ENCODE data around the gene MAB21L4.

The MAB21L4 gene

GRCh38 chr2:240875228-240876034, 20.5 kb downstream of the MAB21L4 start:
- no peak for DNase-seq

- DNase-seq = no peak
Measured at GRCh38 chr2:240874715-240875227, 21.2 kb downstream of the MAB21L4 start.

- no peak for DNase-seq
Measured at GRCh38 chr2:240873805-240874714, 21.9 kb downstream of the MAB21L4 start.

DNA sequence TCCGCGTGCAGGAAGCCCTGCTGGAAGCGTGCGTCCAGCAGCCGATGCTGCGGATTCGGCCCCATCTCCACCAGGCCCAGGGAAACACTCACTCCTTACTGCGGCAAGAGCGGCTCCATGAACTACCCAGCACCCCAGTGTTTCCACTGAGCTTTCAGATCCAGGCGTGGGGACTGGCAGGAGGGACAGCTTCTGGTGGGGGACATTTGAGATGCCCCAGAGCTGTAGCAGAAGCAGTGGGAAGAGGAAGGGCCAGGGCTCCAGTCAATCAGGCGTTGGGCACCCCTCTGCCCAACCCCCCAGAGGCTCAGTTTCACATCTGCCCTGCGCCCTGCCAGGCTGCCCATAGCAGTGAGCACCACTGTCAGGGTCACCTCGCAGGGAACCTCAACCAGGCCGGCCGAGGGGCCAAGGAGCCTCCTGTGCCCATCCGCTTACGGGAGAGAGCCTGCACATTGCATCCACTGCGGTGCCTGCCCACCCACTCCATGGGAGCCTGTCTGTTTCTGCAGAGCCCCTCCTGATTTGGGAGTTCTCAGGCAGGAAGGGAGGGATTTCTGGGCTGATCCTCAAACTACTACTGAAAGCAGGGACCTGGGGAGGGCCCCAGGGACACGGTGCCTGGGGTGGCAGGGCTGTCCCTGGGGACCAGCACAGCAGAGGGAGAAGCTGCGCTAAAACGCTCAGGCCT, 22.7 kb downstream of the MAB21L4 start:
- no peak for DNase-seq

- no peak for DNase-seq
Measured at GRCh38 chr2:240872317-240873097, 23.4 kb downstream of the MAB21L4 start.

DNA sequence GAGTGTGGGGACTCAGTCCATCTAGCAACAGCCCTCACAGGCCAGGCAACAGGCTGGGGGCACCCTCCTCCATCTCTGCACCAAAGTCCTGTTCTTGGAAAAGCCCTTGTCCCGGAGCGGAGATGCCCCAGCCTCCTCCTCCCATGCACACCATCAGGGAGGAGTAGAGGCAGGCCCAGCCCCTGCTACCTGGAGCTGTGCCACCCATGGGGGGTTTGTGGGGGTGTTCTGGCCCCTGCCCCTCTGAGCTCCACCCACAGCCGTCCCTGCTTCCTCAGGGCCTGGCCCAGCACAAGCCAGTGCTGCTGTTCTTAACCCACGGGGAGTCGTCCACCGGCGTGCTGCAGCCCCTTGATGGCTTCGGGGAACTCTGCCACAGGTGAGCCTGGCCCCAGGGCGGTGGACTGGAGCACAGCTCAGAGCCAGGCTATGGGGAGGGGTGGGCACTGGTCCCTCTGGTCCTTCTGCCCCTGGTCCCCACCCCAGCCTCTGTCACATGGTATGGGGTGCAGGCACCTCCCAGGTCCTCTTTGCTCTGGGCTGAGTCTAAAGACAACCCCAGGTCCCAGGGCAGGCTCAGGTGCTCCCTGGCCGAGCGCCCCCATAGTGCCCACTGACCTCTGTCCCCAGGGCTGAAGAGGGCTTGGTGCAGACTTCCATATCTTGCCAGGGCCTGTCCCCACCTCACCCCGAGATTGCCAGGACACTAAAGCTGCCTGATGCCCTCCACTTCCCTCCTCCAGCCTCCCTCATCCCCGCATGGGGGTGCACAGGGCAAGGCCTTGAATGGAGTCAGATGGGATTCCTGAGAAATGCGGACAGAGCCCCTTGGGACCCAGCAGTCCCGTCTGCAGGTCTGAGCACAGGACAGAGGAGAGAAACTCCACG, 24.6 kb downstream of the MAB21L4 start:
- no peak for DNase-seq

- DNase-seq = no peak
Measured at GRCh38 chr2:240869956-240870875, 25.7 kb downstream of the MAB21L4 start.

DNA sequence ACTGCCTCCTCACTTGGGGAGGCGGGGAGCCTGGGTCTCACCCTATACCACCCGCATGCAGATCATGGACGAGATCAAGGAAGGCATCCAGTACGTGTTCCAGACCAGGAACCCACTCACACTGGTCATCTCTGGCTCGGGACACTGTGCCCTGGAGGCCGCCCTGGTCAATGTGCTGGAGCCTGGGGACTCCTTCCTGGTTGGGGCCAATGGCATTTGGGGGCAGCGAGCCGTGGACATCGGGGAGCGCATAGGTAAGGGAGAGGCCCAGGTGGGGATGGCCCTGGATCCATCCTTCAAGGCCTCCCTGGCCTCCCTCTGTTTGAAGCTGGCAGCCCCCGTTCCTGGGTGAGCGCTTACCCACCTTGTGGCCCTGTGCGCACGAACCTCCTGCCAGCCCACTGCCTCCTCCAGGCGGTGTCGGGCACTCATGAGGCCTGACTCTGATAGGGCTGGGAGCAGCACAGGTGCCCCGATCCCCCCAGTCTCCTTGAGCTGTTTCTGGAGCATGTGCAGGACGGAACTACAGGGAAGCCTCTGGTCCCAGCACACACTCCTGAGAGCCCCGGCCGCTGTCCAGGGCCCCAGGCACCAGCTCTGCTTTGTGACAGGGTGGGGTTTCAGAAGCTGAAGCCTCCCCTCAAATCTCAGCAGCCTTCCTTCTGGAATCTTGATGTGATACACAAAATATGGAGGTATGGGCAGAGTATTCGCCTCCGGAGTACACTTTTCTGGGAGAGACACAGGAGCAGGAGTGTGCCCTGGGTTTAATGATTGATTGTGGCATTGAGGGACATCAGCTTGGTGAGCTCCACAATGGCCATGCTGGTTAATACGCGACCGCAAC, 26.6 kb downstream of the MAB21L4 start:
- no peak for DNase-seq

DNA sequence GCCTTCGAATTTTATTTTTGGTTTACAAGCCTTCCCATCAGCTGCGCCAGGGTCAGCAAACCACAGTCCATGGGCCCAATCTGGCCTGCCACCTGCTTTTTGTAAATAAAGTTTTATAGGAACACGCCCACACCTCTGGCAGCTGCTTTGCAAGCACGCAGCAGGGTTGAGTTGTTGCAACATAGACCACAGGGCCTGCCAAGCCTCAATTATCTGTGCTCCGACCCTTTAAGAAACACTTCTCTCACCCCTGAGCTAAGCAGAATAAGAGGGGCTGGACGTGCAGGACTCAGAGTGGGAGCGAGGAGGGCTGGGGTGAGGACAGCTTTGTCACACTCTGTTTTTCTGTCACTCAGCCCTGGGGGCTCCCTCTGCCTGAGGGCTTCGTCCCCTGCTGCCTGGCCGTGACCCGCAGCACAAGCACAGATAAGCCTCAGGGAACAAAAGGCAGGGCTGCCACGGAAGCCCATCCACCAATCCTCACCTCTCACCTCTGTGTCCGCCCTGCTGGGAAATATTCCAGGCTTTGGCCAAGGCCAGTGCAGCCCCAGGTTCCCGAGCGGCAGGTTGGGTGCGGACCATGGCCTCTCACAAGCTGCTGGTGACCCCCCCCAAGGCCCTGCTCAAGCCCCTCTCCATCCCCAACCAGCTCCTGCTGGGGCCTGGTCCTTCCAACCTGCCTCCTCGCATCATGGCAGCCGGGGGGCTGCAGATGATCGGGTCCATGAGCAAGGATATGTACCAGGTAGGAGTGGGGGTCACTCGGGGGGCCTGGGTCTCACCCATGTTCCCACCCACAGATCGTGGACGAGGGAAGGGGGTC, 27.5 kb downstream of the MAB21L4 start, which contains the start of gene AGXT:
Gene AGXT (plus strand): TSS at position 539 of the 823 bp plus-strand sequence. CDS start 42 bp downstream, at position 581.
- DNase-seq = no peak

GRCh38 chr2:240865391-240865790, 30.6 kb downstream of the MAB21L4 start:
- DNase-seq = no peak

DNA sequence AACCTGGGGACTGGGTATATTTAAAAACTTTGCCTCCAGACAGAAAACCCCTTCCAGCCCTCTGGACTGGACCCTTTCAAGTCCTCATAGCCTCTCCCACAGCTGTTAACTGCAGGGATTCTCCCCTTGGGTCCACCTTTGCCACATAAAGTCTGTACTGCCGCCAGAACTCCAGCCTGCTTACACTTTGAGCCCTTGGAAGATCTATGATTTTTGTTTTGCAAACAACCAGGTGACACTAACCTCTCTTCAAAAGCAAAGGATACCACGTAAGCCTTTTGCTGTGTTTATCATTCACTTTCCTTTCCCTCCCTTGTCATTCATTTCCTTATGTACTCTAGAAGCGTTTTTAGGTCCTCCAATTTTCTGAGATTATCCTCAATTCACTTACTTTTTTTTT, 31.5 kb downstream of the MAB21L4 start:
- no peak for DNase-seq

DNA sequence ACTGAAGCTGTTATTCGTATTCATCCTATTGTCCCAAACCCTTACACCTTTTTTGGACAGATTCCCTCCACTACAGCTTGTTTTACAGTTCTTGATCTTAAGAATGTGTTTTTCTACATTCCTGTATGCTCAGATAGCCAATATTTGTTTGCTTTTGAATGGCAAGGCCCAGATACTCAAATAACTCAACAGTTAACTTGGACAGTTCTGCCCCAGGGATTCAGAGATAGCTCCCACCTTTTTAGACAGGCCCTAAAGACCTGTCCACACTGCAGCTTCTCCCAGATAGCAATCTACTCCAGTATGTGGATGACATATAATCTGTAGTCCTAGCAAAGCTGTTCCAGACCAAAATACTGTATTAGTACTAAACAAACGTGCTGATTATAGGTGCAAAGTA, 34.4 kb downstream of the MAB21L4 start:
- DNase-seq = no peak

DNA sequence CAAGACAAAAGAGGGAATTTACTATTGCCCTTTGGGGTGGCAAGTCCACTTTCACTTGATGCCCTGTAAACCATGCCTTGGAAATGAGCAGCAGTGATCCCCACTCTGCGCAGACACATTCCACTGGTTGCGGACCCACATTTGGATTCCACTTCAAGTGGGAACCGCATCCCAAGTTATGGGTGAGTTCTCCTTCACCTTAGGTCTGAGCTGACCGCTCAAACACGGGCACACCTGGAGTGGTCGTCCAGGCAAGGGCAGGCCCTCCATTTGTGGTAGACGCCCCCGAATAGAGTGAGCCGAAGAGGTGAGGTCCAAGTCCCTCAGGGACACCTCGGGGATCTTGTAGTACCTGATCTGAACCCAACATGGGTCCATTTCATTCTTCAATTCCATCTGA, 37.1 kb downstream of the MAB21L4 start:
- DNase-seq = no peak

- no peak for DNase-seq
Measured at GRCh38 chr2:240858321-240858720, 37.6 kb downstream of the MAB21L4 start.

DNA sequence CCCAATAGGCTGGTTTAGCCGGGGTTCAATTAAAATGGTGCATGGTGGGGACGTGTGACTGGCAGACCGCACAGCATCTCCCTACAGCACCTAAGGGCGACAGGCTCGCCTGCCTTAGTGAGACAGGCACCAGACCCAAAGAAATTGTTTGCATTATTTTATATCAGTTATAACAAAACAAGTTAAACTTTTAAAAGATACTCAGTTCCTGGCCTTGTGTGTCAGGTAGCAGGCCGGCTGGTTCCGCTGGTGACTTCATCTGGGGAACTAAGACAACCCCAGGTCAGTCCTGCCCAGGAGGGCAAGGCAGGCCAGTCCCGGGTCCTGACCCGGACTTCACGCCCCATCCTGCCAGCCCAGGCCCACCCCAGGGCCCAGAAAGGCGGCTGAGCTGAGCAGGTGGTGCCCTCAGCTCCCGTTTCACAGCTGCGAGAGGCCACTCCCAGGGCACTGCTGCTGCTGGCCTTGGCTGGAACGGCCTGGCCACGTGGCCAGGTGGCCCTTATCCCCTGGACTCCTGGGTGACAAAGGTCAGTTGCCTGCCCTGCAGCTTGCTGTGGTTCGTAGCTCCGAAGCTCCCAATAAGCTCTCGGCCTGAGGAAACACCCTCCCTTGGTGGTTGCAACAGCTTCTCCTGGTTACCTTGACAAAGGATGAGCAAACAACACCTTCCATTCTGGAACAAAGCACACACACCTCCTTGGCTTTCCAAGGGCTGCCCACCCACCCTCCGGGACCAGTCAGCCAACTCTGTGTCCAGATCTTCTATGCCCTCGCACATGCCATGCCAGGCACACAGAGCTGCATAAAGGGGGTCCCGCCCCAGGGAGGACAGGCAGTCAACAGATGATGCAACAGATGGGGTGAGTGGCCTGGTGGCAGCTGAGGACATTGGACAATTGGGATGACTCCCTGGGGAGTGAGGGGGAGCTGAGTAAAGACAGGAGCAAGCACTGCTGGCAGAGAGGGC, 38.6 kb downstream of the MAB21L4 start:
- DNase-seq = peak; percentile 6

DNA sequence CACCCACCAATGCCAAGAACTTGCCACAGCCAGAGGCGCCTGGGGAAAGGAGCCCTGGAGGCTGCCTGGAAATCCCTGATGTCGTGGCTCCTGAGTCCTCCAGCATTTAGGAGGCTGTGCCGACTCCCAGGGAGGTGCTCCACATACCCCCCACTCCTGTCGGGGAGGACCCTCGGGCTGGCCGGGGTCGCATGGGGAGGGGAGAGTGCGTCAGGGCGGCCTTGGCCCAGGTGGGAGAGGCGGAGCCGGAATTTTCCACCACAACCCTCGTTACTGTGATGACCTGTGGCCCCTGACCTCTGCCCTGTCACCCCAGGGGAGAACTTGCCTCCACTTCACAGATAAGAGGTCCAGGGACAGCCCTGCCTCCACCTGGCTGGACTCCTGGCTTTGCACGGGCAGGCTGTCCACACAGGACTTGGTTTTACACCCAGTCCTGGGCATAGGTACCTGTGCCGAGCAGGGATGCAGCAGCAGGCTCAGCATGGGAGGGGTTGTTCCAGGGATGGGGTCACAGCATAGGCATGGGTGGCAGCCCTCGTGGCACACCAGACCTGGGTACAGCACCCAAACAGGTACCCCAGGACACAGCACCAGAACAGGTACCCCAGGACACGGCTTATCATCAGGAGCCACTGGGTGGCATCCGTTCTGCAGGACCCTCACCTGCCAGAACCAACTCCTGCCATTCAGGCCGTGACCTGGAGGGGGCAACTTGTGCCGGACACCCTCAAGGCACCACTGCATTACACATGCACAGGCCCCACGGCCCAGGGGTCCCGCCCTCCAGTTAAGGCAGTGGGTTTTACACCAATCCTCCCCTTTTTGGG, 39.6 kb downstream of the MAB21L4 start:
- DNase-seq = no peak
